ENCODE results near the gene IL17D.

- no peak for TF ChIP-seq CTCF (IDR thresholded peaks at IDR 0.05; ENCODE audit: insufficient read depth, low read length, poor library complexity, severe bottlenecking)
- no peak for TF ChIP-seq EZH2phosphoT487 (conservative IDR thresholded peaks at IDR 0.05; ENCODE audit: low read length)
Observed at GRCh38 chr13:20685092-20685491, 18.4 kb upstream of the IL17D start.

All from SU-DHL-6 (cell line).